Upper lobe of left lung (tissue), 4 donors: Measurements from ENCODE around the gene BMP5.

ENCODE experiments used
- CTCF ChIP-seq, 6 experiments: fragments of 450-650 bp in 4 of 6; fragments of 200-600 bp in 2 of 6; sonication (generic) in 2 of 6; IDR thresholded peaks; one replicate each; pipeline ENCODE4 v1.5.1; 2016 to 2019; ENCODE audit warnings: antibody characterized with exemption in 6 of 6
- POLR2A ChIP-seq, 4 donors: fragments of 450-650 bp; IDR thresholded peaks; one replicate each; pipeline ENCODE4 v1.5.1; 2016 to 2017; ENCODE audit warnings: antibody characterized with exemption in 4 of 4, mild to moderate bottlenecking in 2 of 4
- POLR2AphosphoS5 ChIP-seq, 2 donors: sonication (generic); formaldehyde crosslinking; IDR thresholded peaks; one replicate each; pipeline ENCODE4 v1.5.1; 2017; ENCODE audit warnings: antibody characterized with exemption in 2 of 2

DNA sequence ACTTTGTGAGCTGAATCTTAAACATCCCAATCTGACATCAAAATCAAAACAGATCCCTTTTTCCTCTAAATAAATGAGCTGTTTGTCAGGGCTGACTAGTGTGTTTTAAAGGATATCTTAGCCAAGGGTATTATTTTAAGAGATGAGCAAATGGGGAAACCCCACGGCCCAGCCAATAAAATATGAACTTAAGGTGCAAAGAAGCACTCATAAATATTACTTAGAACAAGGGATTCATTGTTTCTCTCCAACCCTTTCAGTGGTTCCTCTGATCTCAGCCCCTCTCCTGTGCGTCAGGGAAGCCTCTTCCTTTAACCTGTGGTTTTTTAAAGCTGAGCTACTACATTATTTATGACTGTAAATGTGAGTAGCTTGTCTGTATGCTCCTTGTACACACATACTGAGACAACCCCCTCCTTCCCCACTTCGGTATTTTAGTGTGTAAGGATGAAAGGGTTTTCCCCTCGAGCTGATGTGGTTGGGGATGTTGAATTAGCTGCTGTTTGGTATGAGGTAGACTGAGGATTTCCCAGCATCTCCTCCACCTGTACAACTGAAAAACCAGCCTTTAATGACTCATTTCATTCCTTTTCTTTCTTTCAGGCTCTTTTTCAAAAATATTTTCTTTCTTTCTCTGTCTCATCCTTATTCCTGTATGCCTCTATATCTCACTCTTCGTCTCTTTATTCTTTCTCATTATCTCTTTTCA lies 6.5 kb downstream of the BMP5 start:
- TF ChIP-seq POLR2AphosphoS5 (IDR thresholded peaks at IDR 0.05) (no peak), CTCF (IDR thresholded peaks at IDR 0.05) (no peak), POLR2A (IDR thresholded peaks at IDR 0.05) (no peak)
